ENCODE data around the gene CDC40. TPM values are rescaled to one million over a fixed set of nuclear protein-coding genes. Genes with fewer than 3 reads are reported as not detected.
A peak's percentile ranks its signal among the peaks of the same experiment; 100 is the strongest.
"Not testable (repeated sequence)": the region's sequence is repeated elsewhere in the genome, so short reads cannot be mapped to it uniquely, and the experiment has no call there.

CDC40 gene
- polyA plus RNA-seq, 3 donors, result 29.0 to 39.9 (median 35.3) TPM

DNA sequence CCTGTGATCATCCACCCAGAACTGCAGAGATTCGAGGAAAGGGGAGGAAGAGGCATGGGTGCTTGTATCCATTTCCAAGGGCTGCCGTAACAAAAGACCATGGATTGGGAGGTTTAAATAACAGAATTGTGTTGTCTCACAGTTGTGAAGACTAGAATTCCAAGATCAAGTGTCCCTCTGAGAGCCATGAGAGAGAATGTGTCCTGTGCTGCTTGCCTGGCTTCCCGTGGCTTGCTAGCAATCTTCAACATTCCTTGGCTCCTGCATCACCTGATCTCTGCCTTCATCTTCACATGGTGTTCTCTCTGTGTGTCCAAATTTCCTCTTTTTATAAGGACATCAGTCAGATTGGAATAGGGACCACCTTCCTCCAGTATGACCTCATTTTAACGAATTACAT lies 69.8 kb downstream of the CDC40 start:
- no peak for DNase-seq (ENCODE audit: extremely low read depth in 1 of 11, low read depth in 9 of 11, low spot score in 4 of 11)

DNA sequence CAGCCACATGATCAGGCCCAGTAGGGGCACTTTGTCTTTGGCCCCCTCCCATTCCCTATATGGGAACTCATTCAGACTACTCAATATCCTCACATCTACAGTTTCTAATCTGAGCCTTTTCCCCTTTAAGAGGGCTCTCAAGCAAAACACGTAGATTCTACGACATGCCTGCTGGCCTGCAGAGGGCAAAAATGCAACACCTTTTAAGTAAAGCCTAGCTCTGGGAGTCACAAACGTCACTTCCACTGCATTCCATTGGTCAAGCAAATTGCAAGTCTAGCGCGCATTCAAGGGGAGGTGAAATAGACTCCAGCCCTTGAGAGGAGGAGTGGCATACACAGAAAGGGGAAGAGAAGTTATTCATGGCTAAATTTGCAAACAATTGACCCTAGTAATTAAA lies 70.6 kb downstream of the CDC40 start:
- DNase-seq (ENCODE audit: extremely low read depth in 1 of 11, low read depth in 9 of 11, low spot score in 4 of 11), result no peak

DNA sequence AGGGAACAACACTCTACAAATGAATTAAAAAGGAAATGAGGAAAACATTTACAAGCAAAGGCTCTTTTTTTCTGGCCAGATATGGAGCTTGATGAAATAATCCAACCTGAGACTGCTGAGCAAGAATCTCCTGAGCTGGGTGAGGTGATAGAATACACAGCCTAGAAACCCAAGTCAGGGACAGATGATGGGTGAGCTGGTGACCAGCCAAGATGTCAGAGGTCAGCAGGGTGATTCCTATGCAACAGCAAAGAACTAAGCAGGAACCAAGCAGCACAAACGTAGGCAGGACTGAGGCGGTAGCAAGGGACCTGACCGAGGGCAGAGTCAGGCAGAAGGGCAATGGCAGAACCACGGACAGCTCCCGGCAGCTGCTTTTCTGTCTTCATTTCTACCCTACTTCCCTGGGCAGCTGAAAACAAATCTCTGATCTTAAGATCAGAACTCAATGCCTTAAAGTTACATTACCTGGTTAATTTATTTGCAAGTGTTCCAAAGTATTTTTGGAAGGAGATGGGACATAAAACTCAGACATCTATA lies 75.1 kb downstream of the CDC40 start:
- DNase-seq (ENCODE audit: extremely low read depth in 1 of 11, low read depth in 9 of 11, low spot score in 4 of 11), result peak in 7 of 11 donors; percentile 20 to 39 (median 26)

DNA sequence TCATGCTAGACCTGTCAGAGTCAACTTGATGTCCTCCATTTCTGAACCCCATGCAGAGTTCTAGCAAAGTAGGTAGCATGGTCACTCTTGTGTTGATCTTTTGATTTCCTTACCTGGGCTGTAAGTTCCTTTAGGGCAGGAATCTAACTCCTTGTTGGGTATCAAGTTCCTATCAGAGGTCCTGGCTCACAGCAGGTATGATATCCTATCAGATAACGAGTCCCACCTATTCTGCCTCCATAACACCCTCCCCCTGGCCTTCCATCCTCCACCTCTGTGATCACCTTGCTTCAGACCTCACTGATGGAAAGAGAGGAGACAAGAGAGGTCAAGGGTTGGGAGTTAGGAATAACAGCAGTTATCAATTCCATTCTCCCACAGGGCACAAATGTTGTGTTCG lies 76.1 kb downstream of the CDC40 start:
- no peak for DNase-seq (ENCODE audit: extremely low read depth in 1 of 11, low read depth in 9 of 11, low spot score in 4 of 11)

DNA sequence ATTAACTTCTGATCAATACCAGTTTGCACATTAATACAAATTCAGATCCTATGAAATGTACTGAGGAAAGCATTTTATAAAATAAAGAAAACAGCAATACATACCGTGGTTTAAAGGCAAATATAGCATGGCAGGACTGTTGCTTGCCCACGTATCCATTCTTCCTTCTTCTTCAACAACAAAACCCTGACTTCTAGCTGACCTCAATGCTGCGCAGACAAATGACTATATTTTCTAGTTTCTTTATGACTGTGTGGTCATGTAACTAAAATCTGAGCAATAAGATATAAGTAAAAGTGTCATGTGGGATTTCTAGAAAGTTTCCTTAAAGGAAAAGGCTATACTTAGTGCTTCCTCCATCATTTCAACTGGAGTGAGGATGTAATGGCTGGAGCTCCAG lies 85.0 kb downstream of the CDC40 start:
- DNase-seq (ENCODE audit: extremely low read depth in 1 of 11, low read depth in 9 of 11, low spot score in 4 of 11), result no peak

DNA sequence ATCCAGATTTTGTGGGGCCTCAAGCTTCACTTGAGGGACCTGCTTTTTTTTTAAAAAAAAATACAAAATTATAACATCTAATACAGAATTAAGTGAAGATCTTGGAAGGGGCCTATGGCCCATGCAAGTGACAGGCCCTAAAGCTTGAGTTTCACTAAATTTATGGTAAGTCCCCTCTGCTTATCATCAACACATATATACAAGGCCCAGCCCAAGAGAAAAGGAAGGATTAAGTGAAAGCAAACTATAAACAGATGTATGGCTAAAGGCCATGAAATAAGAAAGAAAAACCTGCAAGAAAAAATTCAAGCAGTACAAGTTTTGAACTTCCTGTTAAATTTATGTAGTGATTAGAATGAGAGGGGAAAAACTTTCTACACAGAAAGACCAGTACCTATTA lies 86.8 kb downstream of the CDC40 start:
- no peak for DNase-seq (ENCODE audit: extremely low read depth in 1 of 11, low read depth in 9 of 11, low spot score in 4 of 11)

DNA sequence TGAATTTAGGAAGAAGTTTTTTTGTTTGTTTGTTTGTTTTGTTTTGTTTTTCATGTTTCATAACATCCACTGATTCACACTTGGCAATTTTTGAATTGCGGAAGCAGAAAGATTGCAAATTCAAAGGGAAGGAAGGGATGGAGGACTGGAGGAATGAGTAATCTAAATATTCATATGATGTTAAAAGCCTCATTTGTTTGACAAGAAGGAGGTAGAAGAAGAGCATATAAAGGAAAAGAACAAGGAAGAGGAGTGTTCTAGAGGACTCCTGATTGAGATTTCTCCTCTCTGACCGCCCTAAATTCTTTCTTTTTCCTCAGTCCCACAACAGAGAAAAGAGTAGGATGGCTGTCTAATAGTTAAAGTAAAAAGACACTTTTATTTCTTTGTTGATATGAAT lies 89.4 kb downstream of the CDC40 start:
- DNase-seq (ENCODE audit: extremely low read depth in 1 of 11, low read depth in 9 of 11, low spot score in 4 of 11), result no peak

DNA sequence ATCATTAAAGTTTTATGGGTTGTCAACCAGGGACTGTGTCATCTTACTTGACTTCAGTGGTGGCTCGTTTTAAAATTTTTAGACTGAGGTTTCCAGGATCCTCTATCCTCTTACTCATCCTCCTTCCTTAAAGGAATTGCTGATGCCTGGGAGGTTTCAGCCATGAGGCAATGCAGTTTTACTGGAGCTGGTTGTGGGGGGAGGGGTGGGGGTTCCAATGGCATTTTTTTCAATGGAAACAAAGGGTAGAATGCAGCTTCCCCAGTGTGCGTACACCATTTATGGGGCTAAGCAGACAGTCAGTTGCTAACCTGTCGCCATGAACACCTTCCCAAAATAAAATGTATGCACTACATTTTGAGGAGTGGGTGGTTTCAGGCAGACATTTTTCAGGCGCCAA lies 89.9 kb downstream of the CDC40 start:
- DNase-seq (ENCODE audit: extremely low read depth in 1 of 11, low read depth in 9 of 11, low spot score in 4 of 11), result no peak

DNA sequence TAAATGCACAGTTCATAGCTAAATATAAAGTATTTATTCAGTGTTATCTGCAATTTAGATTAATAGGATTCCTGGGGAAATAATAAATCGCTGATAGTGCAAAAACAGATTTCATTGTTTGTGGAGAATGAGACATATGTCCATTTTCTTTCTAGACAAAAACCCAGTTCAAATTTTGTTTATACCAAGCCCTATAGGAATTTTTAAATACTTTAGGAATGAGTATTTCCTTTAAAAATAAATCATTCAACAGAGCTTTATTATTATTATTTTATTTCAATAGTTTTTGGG lies 91.5 kb downstream of the CDC40 start:
- no peak for DNase-seq (ENCODE audit: extremely low read depth in 1 of 11, low read depth in 9 of 11, low spot score in 4 of 11)

DNA sequence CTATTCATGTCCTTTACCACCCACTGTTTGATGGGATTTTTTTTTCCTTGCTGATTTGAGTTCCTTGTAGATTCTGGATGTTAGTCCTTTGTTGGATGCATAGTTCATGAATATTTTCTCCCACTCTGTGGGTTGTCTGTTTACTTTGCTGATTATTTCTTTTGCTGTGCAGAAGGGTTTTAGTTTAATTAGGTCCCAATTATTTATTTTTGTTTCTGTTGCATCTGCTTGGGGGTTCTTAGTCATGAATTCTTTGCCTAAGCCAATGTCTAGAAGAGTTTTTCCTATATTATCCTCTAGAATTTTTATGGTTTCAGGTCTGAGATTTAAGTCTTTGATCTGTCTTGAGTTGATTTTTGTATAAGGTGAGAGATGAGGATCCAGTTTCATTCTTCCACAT lies 92.6 kb downstream of the CDC40 start:
- DNase-seq (ENCODE audit: extremely low read depth in 1 of 11, low read depth in 9 of 11, low spot score in 4 of 11), result not testable (repeated sequence)

DNA sequence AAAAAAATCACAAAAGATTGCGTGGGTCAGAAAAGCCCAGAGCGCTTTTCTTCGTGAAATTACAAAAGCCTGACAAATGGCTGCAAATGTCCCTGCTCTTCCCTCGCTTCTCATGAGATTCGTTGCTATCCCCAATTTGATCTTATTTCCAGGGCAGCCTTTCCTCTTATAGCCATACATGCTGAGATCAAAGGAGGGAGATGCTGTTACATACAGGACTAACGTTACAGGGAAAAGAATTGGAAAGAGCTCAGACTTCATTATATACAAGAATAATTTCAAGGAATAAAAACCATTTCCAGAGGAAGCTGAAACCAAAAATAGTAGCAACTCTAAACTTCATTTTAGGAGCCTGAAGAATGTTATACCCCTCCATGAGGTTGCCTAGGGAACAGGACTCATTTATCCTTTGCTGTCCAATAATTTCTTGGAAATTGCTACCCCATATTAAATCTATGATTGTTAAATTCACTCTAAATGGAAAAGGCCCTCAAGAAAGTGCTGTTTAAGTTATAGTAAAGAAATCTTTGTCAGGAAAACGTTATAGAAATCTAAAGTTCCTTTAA lies 97.0 kb downstream of the CDC40 start:
- DNase-seq (ENCODE audit: extremely low read depth in 1 of 11, low read depth in 9 of 11, low spot score in 4 of 11), result no peak

Other genes with a start within 250 kb of the CDC40 start
- not detected for gene GPR6, start 202.1 kb upstream of the CDC40 start, polyA plus RNA-seq (ENCODE audit: insufficient read length in 3 of 3)
- 10 to 100 TPM; 39.4 to 65.9 (median 51.9) TPM for gene WASF1, start 757 bp upstream of the CDC40 start, polyA plus RNA-seq (ENCODE audit: insufficient read length in 3 of 3)
- gene METTL24, start 177.9 kb downstream of the CDC40 start, polyA plus RNA-seq (ENCODE audit: insufficient read length in 3 of 3), result 10 to 100 TPM; 13.4 to 15.6 (median 14.6) TPM
- under 1 TPM; 0.30 to 0.89 (median 0.44) TPM for gene DDO, start 235.1 kb downstream of the CDC40 start, polyA plus RNA-seq (ENCODE audit: insufficient read length in 3 of 3)